H54 (cell line): ENCODE data around the gene RIPOR1.
"Not testable (repeated sequence)": the region's sequence is repeated elsewhere in the genome, so short reads cannot be mapped to it uniquely, and the experiment has no call there.

ENCODE experiments used
- DNase-seq: peaks from one replicate; pipeline ENCODE4 v3.0.0; 2011; ENCODE audit warnings: low spot score, mixed read lengths; ENCODE audit not compliant: insufficient read length
- FAIRE-seq: peaks from 3 replicates; lab custom pipeline; 2011; peaks lifted over from hg19 to GRCh38; lab: Jason Lieb, UNC
- POLR2A ChIP-seq: IDR thresholded peaks from 2 replicates; pipeline ENCODE4 v1.6.1; 2011; ENCODE audit warnings: low read depth, mild to moderate bottlenecking, low read length

Gene RIPOR1

GRCh38 chr16:67490335-67491096, 38.1 kb upstream of the RIPOR1 start:
- TF ChIP-seq POLR2A: no peak
- FAIRE-seq: no peak
- DNase-seq: no peak

- FAIRE-seq (no peak), DNase-seq (no peak)
- no peak for TF ChIP-seq POLR2A
Observed at GRCh38 chr16:67499106-67499505, 29.5 kb upstream of the RIPOR1 start.

- TF ChIP-seq POLR2A: no peak
- FAIRE-seq: no peak
- no peak for DNase-seq
Observed at GRCh38 chr16:67504031-67505021, 24.3 kb upstream of the RIPOR1 start.

- FAIRE-seq (no peak), DNase-seq (no peak)
- TF ChIP-seq POLR2A: no peak
Observed at GRCh38 chr16:67506468-67506867, 22.2 kb upstream of the RIPOR1 start.

- no peak for DNase-seq
- no peak for FAIRE-seq
Observed at GRCh38 chr16:67509016-67509415, 19.6 kb upstream of the RIPOR1 start.

GRCh38 chr16:67513892-67514291, 14.7 kb upstream of the RIPOR1 start:
- not testable (repeated sequence) for DNase-seq, FAIRE-seq

More at GRCh38 chr16:67509016-67509415, 19.6 kb upstream of the RIPOR1 start:
- TF ChIP-seq POLR2A: no peak

GRCh38 chr16:67514382-67514828, 14.2 kb upstream of the RIPOR1 start:
- no peak for TF ChIP-seq POLR2A
- no peak for DNase-seq
- no peak for FAIRE-seq

- no peak for DNase-seq
- FAIRE-seq: no peak
Observed at GRCh38 chr16:67516296-67517154, 12.1 kb upstream of the RIPOR1 start.

GRCh38 chr16:67517155-67517445, 11.5 kb upstream of the RIPOR1 start:
- DNase-seq (no peak), FAIRE-seq (no peak)
- no peak for TF ChIP-seq POLR2A

More at GRCh38 chr16:67516296-67517154, 12.1 kb upstream of the RIPOR1 start:
- TF ChIP-seq POLR2A: no peak

GRCh38 chr16:67517661-67518423, 10.8 kb upstream of the RIPOR1 start:
- TF ChIP-seq POLR2A: no peak
- DNase-seq (no peak), FAIRE-seq (no peak)

- no peak for TF ChIP-seq POLR2A
- FAIRE-seq (no peak), DNase-seq (no peak)
Observed at GRCh38 chr16:67518676-67519075, 10.0 kb upstream of the RIPOR1 start.

GRCh38 chr16:67519242-67519641, 9.4 kb upstream of the RIPOR1 start:
- no peak for DNase-seq
- FAIRE-seq: no peak
- no peak for TF ChIP-seq POLR2A
